Prostate gland (tissue), 2 donors: Measurements from ENCODE around the gene MAP4K4.

Source experiments
- POLR2AphosphoS5 ChIP-seq: sonication (generic); formaldehyde crosslinking; IDR thresholded peaks from one replicate; pipeline ENCODE4 v1.6.1; 2017; ENCODE audit warnings: antibody characterized with exemption
- TF ChIP-seq, protein P1 (sequence below), 4 experiments: fragments of 200-600 bp in 2 of 4; fragments of 450-650 bp in 2 of 4; sonication (generic) in 2 of 4; IDR thresholded peaks; 1 replicate in 3 of 4; 2 replicates in 1 of 4; pipeline ENCODE4 v1.5.1; 2016 to 2019; ENCODE audit warnings: antibody characterized with exemption in 4 of 4, mild to moderate bottlenecking in 2 of 4, moderate library complexity in 2 of 4

GRCh38 chr2:101868525-101868924, 171.0 kb downstream of the MAP4K4 start:
- TF ChIP-seq POLR2AphosphoS5: no peak
- TF ChIP-seq, protein P1, sequence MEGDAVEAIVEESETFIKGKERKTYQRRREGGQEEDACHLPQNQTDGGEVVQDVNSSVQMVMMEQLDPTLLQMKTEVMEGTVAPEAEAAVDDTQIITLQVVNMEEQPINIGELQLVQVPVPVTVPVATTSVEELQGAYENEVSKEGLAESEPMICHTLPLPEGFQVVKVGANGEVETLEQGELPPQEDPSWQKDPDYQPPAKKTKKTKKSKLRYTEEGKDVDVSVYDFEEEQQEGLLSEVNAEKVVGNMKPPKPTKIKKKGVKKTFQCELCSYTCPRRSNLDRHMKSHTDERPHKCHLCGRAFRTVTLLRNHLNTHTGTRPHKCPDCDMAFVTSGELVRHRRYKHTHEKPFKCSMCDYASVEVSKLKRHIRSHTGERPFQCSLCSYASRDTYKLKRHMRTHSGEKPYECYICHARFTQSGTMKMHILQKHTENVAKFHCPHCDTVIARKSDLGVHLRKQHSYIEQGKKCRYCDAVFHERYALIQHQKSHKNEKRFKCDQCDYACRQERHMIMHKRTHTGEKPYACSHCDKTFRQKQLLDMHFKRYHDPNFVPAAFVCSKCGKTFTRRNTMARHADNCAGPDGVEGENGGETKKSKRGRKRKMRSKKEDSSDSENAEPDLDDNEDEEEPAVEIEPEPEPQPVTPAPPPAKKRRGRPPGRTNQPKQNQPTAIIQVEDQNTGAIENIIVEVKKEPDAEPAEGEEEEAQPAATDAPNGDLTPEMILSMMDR (IDR thresholded peaks at IDR 0.05): no peak
